ENCODE measurements around the gene CMIP.
"Not testable (repeated sequence)": the region's sequence is repeated elsewhere in the genome, so short reads cannot be mapped to it uniquely, and the experiment has no call there.

Gene CMIP

GRCh38 chr16:81403208-81403600, 41.4 kb upstream of the CMIP start:
- Histone ChIP-seq H3K36me3 (ENCODE audit: insufficient read depth, low read length) (no peaks in the 10 kb centered on the region), H3F3A (ENCODE audit: low read depth) (no peaks in the 10 kb centered on the region), H2AFZ (ENCODE audit: low read length) (peak overlapping the region; percentile 88), H4K20me1 (ENCODE audit: insufficient read depth, low read length, poor library complexity, severe bottlenecking) (no peaks in the 10 kb centered on the region), H3K4me1 (ENCODE audit: insufficient read depth, low read length, poor library complexity, severe bottlenecking) (no peaks in the 10 kb centered on the region), H3K79me2 (ENCODE audit: insufficient read depth, low read length) (no peaks in the 10 kb centered on the region), H3K4me3 (ENCODE audit: low read length, poor library complexity, severe bottlenecking) (peak overlapping the region; percentile 69), H3K27me3 (ENCODE audit: insufficient read depth, low read length, poor library complexity, severe bottlenecking) (no peaks in the 10 kb centered on the region), H3K9me3 (ENCODE audit: insufficient read depth, low read depth, low read length) (no peaks in the 10 kb centered on the region), H3K9me2 (replicated peaks; ENCODE audit: low read depth, low read length) (no peaks in the 10 kb centered on the region), H3K9ac (ENCODE audit: low read depth, low read length, poor library complexity, severe bottlenecking) (no peak overlapping the region), H3K4me2 (ENCODE audit: low read depth, low read length, poor library complexity, severe bottlenecking) (peak overlapping the region; percentile 80)
- TF ChIP-seq EZH2phosphoT487 (IDR thresholded peaks at IDR 0.05; ENCODE audit: borderline replicate concordance): no peak
- no peak for TF ChIP-seq CTCF (conservative IDR thresholded peaks at IDR 0.05; ENCODE audit: low read length)

DNA sequence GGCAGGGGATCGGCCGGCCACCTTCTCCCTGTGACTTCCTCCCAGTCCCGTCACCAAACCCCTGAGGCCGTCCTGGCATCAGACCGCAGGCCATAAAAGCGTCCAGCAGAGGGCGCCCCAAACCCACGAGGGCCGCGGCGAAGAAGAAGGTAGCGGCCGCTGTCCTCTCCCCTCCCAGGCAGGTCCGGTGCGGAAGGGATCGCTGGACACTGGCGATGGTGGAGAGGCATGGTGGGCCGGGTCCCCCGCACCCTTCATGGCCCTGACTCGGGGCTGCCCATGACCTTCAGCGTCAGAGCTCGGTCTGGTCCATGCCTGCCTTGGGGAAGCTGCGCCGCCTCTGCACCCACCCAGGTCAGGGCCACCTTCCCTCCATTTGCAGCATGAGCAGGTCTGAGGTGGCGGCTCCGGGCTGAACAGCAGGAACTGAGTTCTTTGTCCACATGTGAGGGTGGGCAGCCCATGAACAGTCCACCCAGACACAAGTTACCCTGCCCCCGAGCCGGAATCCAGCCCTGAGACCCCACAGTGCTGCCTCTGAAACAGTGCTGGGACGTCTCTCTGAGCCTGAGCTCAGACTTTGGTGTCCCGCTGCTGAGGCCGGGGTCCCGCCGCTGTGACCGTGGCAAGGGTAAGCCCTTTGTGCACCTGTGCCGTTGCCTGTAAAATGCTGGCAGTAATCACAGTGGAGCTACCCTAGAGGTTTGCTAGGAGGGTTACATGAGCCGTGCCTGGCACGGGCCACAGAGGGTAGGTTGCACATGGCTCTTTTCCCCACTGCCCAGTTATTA, 40.8 kb upstream of the CMIP start:
- H2AFZ ChIP-seq (ENCODE audit: low read length): peak overlapping the region; percentile 88
- H3K27me3 ChIP-seq (ENCODE audit: insufficient read depth, low read length, poor library complexity, severe bottlenecking): no peaks in the 10 kb centered on the region
- no peaks in the 10 kb centered on the region for H3K9me2 ChIP-seq (replicated peaks; ENCODE audit: low read depth, low read length)
- H3F3A ChIP-seq (ENCODE audit: low read depth): no peaks in the 10 kb centered on the region
- no peak overlapping the region for H3K9ac ChIP-seq (ENCODE audit: low read depth, low read length, poor library complexity, severe bottlenecking)
- no peaks in the 10 kb centered on the region for H3K9me3 ChIP-seq (ENCODE audit: insufficient read depth, low read depth, low read length)
- TF ChIP-seq EZH2phosphoT487 (IDR thresholded peaks at IDR 0.05; ENCODE audit: borderline replicate concordance): no peak
- peak; percentile 82 for TF ChIP-seq CTCF (conservative IDR thresholded peaks at IDR 0.05; ENCODE audit: low read length)
- H4K20me1 ChIP-seq (ENCODE audit: insufficient read depth, low read length, poor library complexity, severe bottlenecking): no peaks in the 10 kb centered on the region
- H3K4me3 ChIP-seq (ENCODE audit: low read length, poor library complexity, severe bottlenecking): peak overlapping the region; percentile 69
- no peaks in the 10 kb centered on the region for H3K4me1 ChIP-seq (ENCODE audit: insufficient read depth, low read length, poor library complexity, severe bottlenecking)
- H3K36me3 ChIP-seq (ENCODE audit: insufficient read depth, low read length): no peaks in the 10 kb centered on the region
- peak overlapping the region; percentile 80 for H3K4me2 ChIP-seq (ENCODE audit: low read depth, low read length, poor library complexity, severe bottlenecking)
- no peaks in the 10 kb centered on the region for H3K79me2 ChIP-seq (ENCODE audit: insufficient read depth, low read length)

DNA sequence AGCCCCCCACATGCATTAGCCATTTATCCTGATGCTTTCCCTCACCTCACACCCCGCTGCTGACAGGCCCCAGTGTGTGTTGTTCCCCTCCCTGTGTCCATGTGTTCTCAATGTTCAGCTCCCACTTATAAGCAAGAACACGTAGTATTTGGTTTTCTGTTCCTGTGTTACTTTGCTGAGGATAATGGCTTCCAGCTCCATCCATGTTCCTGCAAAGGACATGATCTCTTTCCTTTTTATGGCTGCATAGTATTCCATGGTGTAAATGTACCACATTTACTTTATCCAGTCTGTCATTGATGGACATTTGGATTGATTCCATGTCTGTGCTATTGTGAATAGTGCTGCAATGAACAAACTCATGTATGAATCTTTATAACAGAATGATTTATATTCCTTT, 39.6 kb upstream of the CMIP start:
- not testable (repeated sequence) for H2AFZ ChIP-seq (ENCODE audit: low read length); H3K4me1 ChIP-seq (ENCODE audit: insufficient read depth, low read length, poor library complexity, severe bottlenecking); H3K9me3 ChIP-seq (ENCODE audit: insufficient read depth, low read depth, low read length); H3K4me3 ChIP-seq (ENCODE audit: low read length, poor library complexity, severe bottlenecking); H3K9ac ChIP-seq (ENCODE audit: low read depth, low read length, poor library complexity, severe bottlenecking); H3K4me2 ChIP-seq (ENCODE audit: low read depth, low read length, poor library complexity, severe bottlenecking); H3K36me3 ChIP-seq (ENCODE audit: insufficient read depth, low read length); H3K27me3 ChIP-seq (ENCODE audit: insufficient read depth, low read length, poor library complexity, severe bottlenecking); H3F3A ChIP-seq (ENCODE audit: low read depth); H4K20me1 ChIP-seq (ENCODE audit: insufficient read depth, low read length, poor library complexity, severe bottlenecking); H3K79me2 ChIP-seq (ENCODE audit: insufficient read depth, low read length); H3K9me2 ChIP-seq (replicated peaks; ENCODE audit: low read depth, low read length)

DNA sequence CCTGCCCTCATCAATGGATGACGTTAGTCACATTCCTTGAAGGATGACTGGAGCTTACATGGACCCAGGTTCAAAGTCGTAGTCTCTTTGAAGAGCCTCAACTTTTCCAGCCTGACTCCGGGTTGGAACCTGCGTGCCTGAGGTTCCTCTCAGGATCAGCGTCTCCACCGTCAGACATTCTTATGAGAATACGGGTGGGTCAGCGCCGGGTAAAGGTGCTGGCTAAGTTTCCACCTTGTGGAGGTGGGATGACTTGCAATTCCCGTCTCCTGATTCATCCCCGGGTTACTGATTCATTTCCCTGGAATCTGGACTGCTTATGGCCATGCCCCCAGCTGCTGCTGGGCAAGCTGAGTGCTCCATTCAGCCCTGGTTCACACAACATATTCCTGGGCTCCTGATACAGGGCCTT, 38.9 kb upstream of the CMIP start:
- H3K4me3 ChIP-seq (ENCODE audit: low read length, poor library complexity, severe bottlenecking): no peak overlapping the region
- no peaks in the 10 kb centered on the region for H3K36me3 ChIP-seq (ENCODE audit: insufficient read depth, low read length)
- no peak overlapping the region for H3K4me2 ChIP-seq (ENCODE audit: low read depth, low read length, poor library complexity, severe bottlenecking)
- TF ChIP-seq CTCF (conservative IDR thresholded peaks at IDR 0.05; ENCODE audit: low read length) (no peak), EZH2phosphoT487 (IDR thresholded peaks at IDR 0.05; ENCODE audit: borderline replicate concordance) (no peak)
- H3K4me1 ChIP-seq (ENCODE audit: insufficient read depth, low read length, poor library complexity, severe bottlenecking): no peaks in the 10 kb centered on the region
- no peaks in the 10 kb centered on the region for H3K27me3 ChIP-seq (ENCODE audit: insufficient read depth, low read length, poor library complexity, severe bottlenecking)
- no peaks in the 10 kb centered on the region for H4K20me1 ChIP-seq (ENCODE audit: insufficient read depth, low read length, poor library complexity, severe bottlenecking)
- no peaks in the 10 kb centered on the region for H3F3A ChIP-seq (ENCODE audit: low read depth)
- no peaks in the 10 kb centered on the region for H3K9me3 ChIP-seq (ENCODE audit: insufficient read depth, low read depth, low read length)
- H2AFZ ChIP-seq (ENCODE audit: low read length): no peak overlapping the region
- H3K9ac ChIP-seq (ENCODE audit: low read depth, low read length, poor library complexity, severe bottlenecking): no peak overlapping the region
- no peaks in the 10 kb centered on the region for H3K9me2 ChIP-seq (replicated peaks; ENCODE audit: low read depth, low read length)
- H3K79me2 ChIP-seq (ENCODE audit: insufficient read depth, low read length): no peaks in the 10 kb centered on the region

Measured in Loucy (cell line).